DND-41 (cell line): ENCODE results near the gene ZXDC.

ENCODE experiments used
- ATAC-seq: fragments of 200-7000 bp; cut with Tn5 transposase; 3 replicates; pipeline ENCODE4 v1.9.1; 2021; ENCODE audit warnings: low read depth; ENCODE audit not compliant: insufficient read depth
- DNase-seq: peaks from one replicate; pipeline ENCODE4 v3.0.0-alpha.2; 2020
- H2AFZ ChIP-seq: 2 replicates; pipeline ENCODE4 v1.6.0; 2012; ENCODE audit warnings: low read depth, low read length
- H3K27ac ChIP-seq: 2 replicates; pipeline ENCODE4 v1.5.1; 2012; ENCODE audit warnings: low read length, inconsistent platforms
- H3K27me3 ChIP-seq: fragments of 200-600 bp; sonication (generic); 2 replicates; pipeline ENCODE4 v1.6.0; 2012; ENCODE audit warnings: low read length, mild to moderate bottlenecking, inconsistent platforms; ENCODE audit not compliant: insufficient read depth, poor library complexity
- H3K36me3 ChIP-seq: 2 replicates; pipeline ENCODE4 v1.5.1; 2012; ENCODE audit warnings: low read length, inconsistent platforms; ENCODE audit not compliant: insufficient read depth
- H3K4me1 ChIP-seq: 2 replicates; pipeline ENCODE4 v1.5.1; 2012; ENCODE audit warnings: mild to moderate bottlenecking, low read length; ENCODE audit not compliant: insufficient read depth
- H3K4me2 ChIP-seq: 2 replicates; pipeline ENCODE4 v1.6.0; 2012; ENCODE audit warnings: mild to moderate bottlenecking, moderate library complexity, low read length, inconsistent platforms; ENCODE audit not compliant: insufficient read depth
- H3K4me3 ChIP-seq, 2 experiments: fragments of 200-600 bp in 1 of 2; shearing (Covaris generic) in 1 of 2; 2 replicates each; pipeline ENCODE4 v1.5.1; 2012 to 2016; ENCODE audit warnings: inconsistent platforms in 2 of 2, low read length in 2 of 2, mild to moderate bottlenecking in 2 of 2, low read depth in 1 of 2, moderate library complexity in 1 of 2
- H3K79me2 ChIP-seq: 2 replicates; pipeline ENCODE4 v1.6.0; 2012; ENCODE audit warnings: low read length, inconsistent platforms; ENCODE audit not compliant: insufficient read depth
- H3K9ac ChIP-seq: 2 replicates; pipeline ENCODE4 v1.6.0; 2012; ENCODE audit warnings: low read depth, mild to moderate bottlenecking, inconsistent platforms, low read length, moderate library complexity
- H3K9me3 ChIP-seq: 2 replicates; pipeline ENCODE4 v1.5.1; 2012; ENCODE audit warnings: low read length, moderate library complexity, mild to moderate bottlenecking, inconsistent platforms; ENCODE audit not compliant: insufficient read depth, severe bottlenecking
- H4K20me1 ChIP-seq: 2 replicates; pipeline ENCODE4 v1.6.0; 2012; ENCODE audit warnings: low read length; ENCODE audit not compliant: insufficient read depth
- EZH2 ChIP-seq: IDR thresholded peaks from 3 replicates; pipeline ENCODE4 v1.6.1; 2012; ENCODE audit warnings: borderline replicate concordance, low read depth, mild to moderate bottlenecking, moderate library complexity, low read length, inconsistent platforms; ENCODE audit not compliant: severe bottlenecking
- TF ChIP-seq, protein P1 (sequence below): IDR thresholded peaks from 2 replicates; pipeline ENCODE4 v1.5.1; 2012; ENCODE audit warnings: borderline replicate concordance, low read length, moderate library complexity, mild to moderate bottlenecking; ENCODE audit not compliant: poor library complexity, severe bottlenecking; ENCODE audit errors: extremely low read depth

The ZXDC gene

GRCh38 chr3:126395846-126396513 is 79.7 kb downstream of the ZXDC start:
- TF ChIP-seq EZH2 = no peak
- TF ChIP-seq, protein P1, sequence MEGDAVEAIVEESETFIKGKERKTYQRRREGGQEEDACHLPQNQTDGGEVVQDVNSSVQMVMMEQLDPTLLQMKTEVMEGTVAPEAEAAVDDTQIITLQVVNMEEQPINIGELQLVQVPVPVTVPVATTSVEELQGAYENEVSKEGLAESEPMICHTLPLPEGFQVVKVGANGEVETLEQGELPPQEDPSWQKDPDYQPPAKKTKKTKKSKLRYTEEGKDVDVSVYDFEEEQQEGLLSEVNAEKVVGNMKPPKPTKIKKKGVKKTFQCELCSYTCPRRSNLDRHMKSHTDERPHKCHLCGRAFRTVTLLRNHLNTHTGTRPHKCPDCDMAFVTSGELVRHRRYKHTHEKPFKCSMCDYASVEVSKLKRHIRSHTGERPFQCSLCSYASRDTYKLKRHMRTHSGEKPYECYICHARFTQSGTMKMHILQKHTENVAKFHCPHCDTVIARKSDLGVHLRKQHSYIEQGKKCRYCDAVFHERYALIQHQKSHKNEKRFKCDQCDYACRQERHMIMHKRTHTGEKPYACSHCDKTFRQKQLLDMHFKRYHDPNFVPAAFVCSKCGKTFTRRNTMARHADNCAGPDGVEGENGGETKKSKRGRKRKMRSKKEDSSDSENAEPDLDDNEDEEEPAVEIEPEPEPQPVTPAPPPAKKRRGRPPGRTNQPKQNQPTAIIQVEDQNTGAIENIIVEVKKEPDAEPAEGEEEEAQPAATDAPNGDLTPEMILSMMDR = no peak
- Histone ChIP-seq H3K9me3 (no peaks in the 10 kb centered on the region), H3K27me3 (peaks cover 13% of the 10 kb centered on the region), H4K20me1 (no peaks in the 10 kb centered on the region), H3K27ac (no peak overlapping the region), H2AFZ (no peak overlapping the region), H3K9ac (no peak overlapping the region), H3K79me2 (no peaks in the 10 kb centered on the region), H3K36me3 (no peaks in the 10 kb centered on the region), H3K4me3 (no peak overlapping the region), H3K4me2 (no peak overlapping the region), H3K4me1 (no peaks in the 10 kb centered on the region)
- ATAC-seq (no peak), DNase-seq (no peak)

DNA sequence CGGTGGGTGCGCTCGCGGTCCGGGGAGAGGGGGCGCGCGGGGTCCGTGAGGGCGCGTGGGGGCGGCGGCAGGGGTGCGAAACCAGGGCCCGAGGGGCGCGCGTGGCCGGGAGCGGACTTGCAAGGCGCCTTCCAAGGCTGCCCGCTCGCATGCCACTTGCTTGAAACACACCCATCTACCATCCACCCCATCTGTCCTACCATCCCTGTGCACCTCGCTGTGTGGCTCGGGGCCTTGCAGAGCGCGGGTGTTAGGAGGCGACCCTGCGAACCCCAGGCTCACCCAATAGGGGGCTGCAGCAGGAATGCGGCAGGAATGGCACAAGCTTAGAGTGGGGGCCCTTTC is 80.7 kb downstream of the ZXDC start:
- Histone ChIP-seq H3K4me1 (no peaks in the 10 kb centered on the region), H3K36me3 (no peaks in the 10 kb centered on the region), H3K9me3 (no peaks in the 10 kb centered on the region), H3K27me3 (peaks cover 13% of the 10 kb centered on the region), H2AFZ (no peak overlapping the region), H3K9ac (no peak overlapping the region), H3K4me3 (no peak overlapping the region), H4K20me1 (no peaks in the 10 kb centered on the region), H3K4me2 (no peak overlapping the region), H3K27ac (no peak overlapping the region), H3K79me2 (no peaks in the 10 kb centered on the region)
- TF ChIP-seq EZH2 = no peak
- TF ChIP-seq, protein P1 = no peak
- ATAC-seq (no peak), DNase-seq (no peak)

- no peak within 1 kb of the TSS for H2AFZ ChIP-seq
- H3K27ac ChIP-seq = no peak within 1 kb of the TSS
- DNase-seq (no peak), ATAC-seq (no peak)
- H3K9me3 ChIP-seq = no peaks in the 10 kb centered on the region
- no peak within 1 kb of the TSS for H3K4me3 ChIP-seq
- TF ChIP-seq, protein P1 = no peak
- TF ChIP-seq EZH2 = no peak
- no peak within 1 kb of the TSS for H3K4me2 ChIP-seq
- no peaks in the 10 kb centered on the region for H3K4me1 ChIP-seq
- H4K20me1 ChIP-seq = no peaks in the 10 kb centered on the region
- H3K36me3 ChIP-seq = no peaks in the 10 kb centered on the region
- no peak within 1 kb of the TSS for H3K9ac ChIP-seq
- H3K27me3 ChIP-seq = peaks cover 13% of the 10 kb centered on the region
- H3K79me2 ChIP-seq = no peaks in the 10 kb centered on the region
Observed at GRCh38 chr3:126394179-126394976, 81.3 kb downstream of the ZXDC start, which contains the start of gene CFAP100. TSS of gene CFAP100 (plus strand) at chr3:126394909. CDS start at chr3:126396001, 1,092 bp downstream.
